Activated naive CD4-positive, alpha-beta T cell treated with anti-CD3 and anti-CD28 coated beads for 36 hours (primary cell): ENCODE results near the gene ASL. TPM values are rescaled to one million over a fixed set of nuclear protein-coding genes. Genes with fewer than 3 reads are reported as not detected.
A peak's percentile ranks its signal among the peaks of the same experiment; 100 is the strongest.
"Not testable (repeated sequence)": the region's sequence is repeated elsewhere in the genome, so short reads cannot be mapped to it uniquely, and the experiment has no call there.

ENCODE experiments used
- CTCF ChIA-PET: fragments of 350-600 bp; sonication (Branson Sonifier 250); formaldehyde crosslinking; loops from one replicate; lab custom pipeline; 2021; ENCODE audit warnings: antibody characterized with exemption; lab: Charles Lee
- DNase-seq: peaks from one replicate; pipeline ENCODE4 v3.0.0-alpha.2; 2020
- H3K27ac Mint-ChIP-seq: one replicate; pipeline ENCODE4 v1.8.0; 2021; ENCODE audit warnings: mild to moderate bottlenecking, mixed read lengths
- H3K27me3 Mint-ChIP-seq: one replicate; pipeline ENCODE4 v1.8.0; 2021; ENCODE audit warnings: low read depth, mixed read lengths
- H3K36me3 Mint-ChIP-seq: one replicate; pipeline ENCODE4 v1.8.0; 2021; ENCODE audit warnings: low read depth, mixed read lengths
- H3K4me1 Mint-ChIP-seq: one replicate; pipeline ENCODE4 v1.8.0; 2021; ENCODE audit warnings: low read depth, mixed read lengths
- H3K4me3 Mint-ChIP-seq: one replicate; pipeline ENCODE4 v1.8.0; 2021; ENCODE audit warnings: mild to moderate bottlenecking, moderate library complexity, mixed read lengths
- H3K9me3 Mint-ChIP-seq: one replicate; pipeline ENCODE4 v1.8.0; 2021; ENCODE audit warnings: mixed read lengths
- intact Hi-C: fragments of 100-400 bp; cut with micrococcal nuclease; formaldehyde crosslinking; loops from one replicate; pipeline ENCODE4 v1.15.1; 2023
- total RNA-seq, 2 experiments: library from RNA; stranded (reverse); gene quantifications; one replicate each; pipeline ENCODE4 v1.2.3, GENCODE V29; 2021

The ASL gene
- total RNA-seq, 2 experiments from 2014 or later: 12.7 to 13.6 TPM

- H3K27me3 Mint-ChIP-seq: no peaks in the 10 kb centered on the region
- no peaks in the 10 kb centered on the region for H3K4me1 Mint-ChIP-seq
- CTCF ChIA-PET: no interaction called here
- H3K4me3 Mint-ChIP-seq: no peak overlapping the region
- H3K9me3 Mint-ChIP-seq: no peaks in the 10 kb centered on the region
- no peak for DNase-seq
- intact Hi-C loops: no loop called here
- H3K36me3 Mint-ChIP-seq: no peaks in the 10 kb centered on the region
- H3K27ac Mint-ChIP-seq: no peak overlapping the region
These were observed 25.2 kb upstream of the ASL start for GRCh38 chr7:66050337-66050957.

DNA sequence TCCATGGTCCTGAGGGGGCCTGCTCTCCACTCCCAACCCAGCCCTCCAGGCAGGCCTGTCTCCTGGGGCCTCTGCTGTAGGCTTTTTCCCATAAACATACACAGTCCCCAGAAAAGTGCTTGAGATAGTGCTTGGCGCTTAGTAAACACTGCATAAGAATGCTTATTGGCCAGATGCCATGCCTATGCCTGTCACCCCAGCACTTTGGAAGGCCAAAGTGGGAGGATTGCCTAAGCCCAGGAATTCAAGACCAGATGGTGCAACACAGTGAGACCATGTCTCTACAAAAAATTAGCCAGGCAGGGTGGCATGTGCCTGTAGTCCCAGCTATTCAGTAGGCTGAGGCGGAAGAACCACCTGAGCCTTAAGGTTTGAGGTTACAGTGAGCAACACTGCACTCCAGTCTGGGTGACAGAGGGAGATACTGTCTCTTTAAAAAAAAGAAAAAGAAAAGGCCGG lies 24.6 kb upstream of the ASL start:
- Mint-ChIP-seq H3K4me3 (no peak overlapping the region), H3K27ac (no peak overlapping the region), H3K4me1 (no peaks in the 10 kb centered on the region), H3K27me3 (no peaks in the 10 kb centered on the region), H3K36me3 (no peaks in the 10 kb centered on the region), H3K9me3 (no peaks in the 10 kb centered on the region)
- no peak for DNase-seq
- intact Hi-C loops: no loop called here
- CTCF ChIA-PET: no interaction called here

- Mint-ChIP-seq H3K27ac (no peak overlapping the region), H3K4me3 (no peak overlapping the region), H3K27me3 (no peaks in the 10 kb centered on the region), H3K9me3 (no peaks in the 10 kb centered on the region), H3K4me1 (no peaks in the 10 kb centered on the region), H3K36me3 (no peaks in the 10 kb centered on the region)
- intact Hi-C loops: no loop called here
- CTCF ChIA-PET: interaction anchor here (0.6 kb wide), 1 partner anchor 10 kb away, joined by 3 read pairs; no protein-coding TSS in a partner anchor
- DNase-seq: no peak
These were observed 23.2 kb upstream of the ASL start for GRCh38 chr7:66052447-66052846.

DNA sequence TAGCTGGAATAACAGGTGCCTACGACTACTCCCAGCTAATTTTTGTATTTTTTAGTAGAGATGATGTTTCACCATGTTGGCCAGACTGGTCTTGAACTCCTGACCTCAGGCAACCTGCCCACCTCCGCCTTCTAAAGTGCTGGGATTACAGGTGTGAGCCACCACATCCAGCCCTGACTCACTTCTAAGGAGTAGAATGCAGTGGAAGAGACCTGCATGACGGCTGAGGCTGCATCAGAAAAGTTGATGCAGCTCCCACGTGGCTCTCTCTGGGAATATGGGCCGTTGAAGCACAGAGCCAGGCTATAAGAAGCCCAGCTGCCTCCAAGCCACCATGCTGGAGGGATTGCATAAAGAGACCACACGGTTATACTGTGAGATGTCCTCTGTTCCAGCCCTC lies 21.6 kb upstream of the ASL start:
- CTCF ChIA-PET: interaction anchor here (0.6 kb wide), 1 partner anchor 247 kb away, joined by 3 read pairs; no protein-coding TSS in a partner anchor
- Mint-ChIP-seq H3K4me3 (no peak overlapping the region), H3K36me3 (no peaks in the 10 kb centered on the region), H3K4me1 (no peaks in the 10 kb centered on the region), H3K27me3 (no peaks in the 10 kb centered on the region), H3K27ac (no peak overlapping the region), H3K9me3 (no peaks in the 10 kb centered on the region)
- no peak for DNase-seq
- intact Hi-C loops: no loop called here

DNA sequence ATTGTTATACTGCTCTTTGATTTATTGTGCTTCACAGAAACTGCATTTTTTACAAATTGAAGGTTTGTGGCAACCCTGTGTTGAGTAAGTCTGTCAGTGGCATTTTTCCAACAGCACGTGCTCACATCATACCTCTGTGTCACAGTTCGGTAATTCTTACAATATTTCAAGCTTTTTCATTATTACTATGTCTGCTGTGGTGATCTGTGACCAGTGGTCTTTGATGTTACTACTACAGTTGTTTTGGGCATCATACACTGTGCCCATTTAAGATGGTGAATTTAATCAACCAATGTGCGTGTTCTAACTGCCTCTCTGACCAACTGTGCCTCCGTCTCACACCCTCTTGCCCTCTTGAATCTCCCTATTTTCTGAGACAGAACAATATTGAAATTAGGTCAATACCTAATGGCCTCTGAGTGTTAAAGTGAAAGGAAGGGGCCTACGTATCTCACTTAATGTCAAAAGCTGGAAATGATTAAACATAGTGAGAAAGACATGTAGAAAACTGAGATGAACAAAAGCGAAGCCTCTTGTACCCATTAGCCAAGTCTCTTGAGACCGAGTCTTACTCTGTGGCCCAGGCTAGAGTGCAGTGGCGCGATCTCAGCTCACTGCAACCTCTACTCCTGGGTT lies 20.2 kb upstream of the ASL start:
- no peak for DNase-seq
- H3K27ac Mint-ChIP-seq: no peak overlapping the region
- H3K9me3 Mint-ChIP-seq: no peaks in the 10 kb centered on the region
- H3K27me3 Mint-ChIP-seq: no peaks in the 10 kb centered on the region
- H3K4me1 Mint-ChIP-seq: no peaks in the 10 kb centered on the region
- intact Hi-C loops: no loop called here
- CTCF ChIA-PET: no interaction called here
- H3K36me3 Mint-ChIP-seq: no peaks in the 10 kb centered on the region
- no peak overlapping the region for H3K4me3 Mint-ChIP-seq

- Mint-ChIP-seq H3K27me3 (no peaks in the 10 kb centered on the region), H3K4me3 (no peak overlapping the region), H3K9me3 (peaks cover 3% of the 10 kb centered on the region), H3K4me1 (no peaks in the 10 kb centered on the region), H3K36me3 (no peaks in the 10 kb centered on the region), H3K27ac (no peak overlapping the region)
- DNase-seq: no peak
- CTCF ChIA-PET: no interaction called here
- intact Hi-C loops: no loop called here
These were observed 14.8 kb upstream of the ASL start for GRCh38 chr7:66060796-66061195.

DNA sequence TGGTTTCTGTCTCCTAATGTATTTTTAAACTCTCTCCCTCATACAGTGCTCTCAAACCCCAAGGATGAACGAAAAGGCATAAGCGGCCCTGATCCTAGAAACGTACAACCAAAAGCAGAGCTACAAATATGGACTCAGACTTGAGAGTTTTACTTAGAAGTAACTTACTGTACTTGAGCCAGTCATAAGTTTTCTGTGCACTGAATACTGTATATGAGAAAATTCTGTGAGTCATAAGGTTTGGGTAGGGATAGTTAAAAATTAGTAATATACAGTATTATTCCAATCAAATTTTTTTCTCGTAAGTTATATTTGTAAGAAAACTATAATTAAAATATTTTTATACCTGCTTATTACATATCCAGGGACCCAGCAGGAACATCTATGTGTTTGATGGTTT lies 5.9 kb upstream of the ASL start:
- Mint-ChIP-seq H3K9me3 (peaks cover 4% of the 10 kb centered on the region), H3K27ac (no peak overlapping the region), H3K27me3 (no peaks in the 10 kb centered on the region), H3K4me3 (no peak overlapping the region), H3K4me1 (no peaks in the 10 kb centered on the region), H3K36me3 (no peaks in the 10 kb centered on the region)
- no peak for DNase-seq
- intact Hi-C loops: no loop called here
- CTCF ChIA-PET: no interaction called here

GRCh38 chr7:66070222-66070621 lies 5.4 kb upstream of the ASL start:
- intact Hi-C loops: no loop called here
- Mint-ChIP-seq H3K27ac (no peak overlapping the region), H3K9me3 (peaks cover 4% of the 10 kb centered on the region), H3K4me3 (no peak overlapping the region), H3K27me3 (no peaks in the 10 kb centered on the region), H3K4me1 (peaks cover under 1% of the 10 kb centered on the region), H3K36me3 (no peaks in the 10 kb centered on the region)
- CTCF ChIA-PET: no interaction called here
- DNase-seq: no peak

GRCh38 chr7:66072208-66072607 lies 3.4 kb upstream of the ASL start:
- intact Hi-C loops: not testable (repeated sequence)
- peaks cover 12% of the 10 kb centered on the region for H3K4me1 Mint-ChIP-seq

DNA sequence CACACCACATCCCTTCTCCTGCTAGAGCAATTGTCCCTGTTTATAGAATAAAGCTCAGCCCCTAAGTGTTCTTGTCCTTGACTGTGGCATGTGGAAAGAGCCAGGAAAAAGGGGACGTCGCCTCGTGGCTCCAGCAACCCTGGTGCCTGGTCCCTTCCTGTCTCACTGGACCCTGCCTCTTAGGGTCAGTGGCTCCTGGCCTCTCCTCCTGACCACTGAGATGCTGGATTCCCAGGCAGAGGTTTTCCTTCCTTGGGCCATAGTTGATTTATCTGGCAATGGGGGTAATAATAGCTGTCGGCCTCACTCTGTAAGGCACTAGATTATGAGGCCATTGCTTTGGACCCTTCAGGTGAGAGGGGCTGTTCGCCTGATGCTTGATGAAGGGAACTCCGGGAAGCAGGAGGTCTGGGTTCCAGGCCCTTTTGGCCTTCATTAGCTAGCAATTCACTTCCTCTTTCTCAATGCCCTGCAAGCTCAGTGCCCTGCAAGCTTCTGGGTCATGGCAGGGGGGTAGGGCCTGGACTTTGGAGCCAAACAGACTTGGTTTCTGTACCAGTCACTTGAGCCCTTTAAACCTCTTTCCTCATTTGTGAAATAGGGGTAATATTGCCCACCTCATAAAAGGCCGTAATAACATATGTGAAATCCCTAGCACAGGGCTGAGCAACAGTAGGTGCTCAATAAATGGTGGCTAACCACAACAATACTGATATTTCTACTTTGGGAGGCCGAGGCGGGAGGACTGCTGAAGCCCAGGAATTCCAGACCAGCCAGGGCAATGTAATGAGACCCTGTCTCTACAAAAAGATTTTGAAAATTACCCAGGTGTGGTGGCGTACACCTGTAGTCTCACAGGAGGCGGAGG lies 1.1 kb downstream of the ASL start:
- Mint-ChIP-seq H3K4me3 (peak overlapping the region; percentile 70), H3K4me1 (peaks cover 12% of the 10 kb centered on the region), H3K36me3 (no peaks in the 10 kb centered on the region), H3K9me3 (no peaks in the 10 kb centered on the region), H3K27ac (no peak overlapping the region), H3K27me3 (no peaks in the 10 kb centered on the region)
- intact Hi-C loops: no loop called here
- CTCF ChIA-PET: interaction anchor here (1.0 kb wide), 1 partner anchor 46 kb away, joined by 3 read pairs; no protein-coding TSS in a partner anchor
- DNase-seq: no peak

More at GRCh38 chr7:66072208-66072607, 3.4 kb upstream of the ASL start:
- not testable (repeated sequence) for H3K27me3 Mint-ChIP-seq, H3K27ac Mint-ChIP-seq, DNase-seq, H3K36me3 Mint-ChIP-seq, H3K4me3 Mint-ChIP-seq, H3K9me3 Mint-ChIP-seq
- CTCF ChIA-PET: interaction anchor here (0.9 kb wide), 1 partner anchor 42 kb away, joined by 6 read pairs; no protein-coding TSS in a partner anchor

- H3K27ac Mint-ChIP-seq: no peak overlapping the region
- intact Hi-C loops: no loop called here
- CTCF ChIA-PET: interaction anchor here (0.5 to 0.7 kb wide), 3 partner anchors 9 to 258 kb away, joined by 3 read pairs; no protein-coding TSS in a partner anchor
- H3K4me3 Mint-ChIP-seq: no peak overlapping the region
- peaks cover 12% of the 10 kb centered on the region for H3K4me1 Mint-ChIP-seq
- H3K36me3 Mint-ChIP-seq: no peaks in the 10 kb centered on the region
- DNase-seq: no peak
- H3K9me3 Mint-ChIP-seq: no peaks in the 10 kb centered on the region
- no peaks in the 10 kb centered on the region for H3K27me3 Mint-ChIP-seq
These were observed 2.4 kb downstream of the ASL start for GRCh38 chr7:66078067-66078466.

DNA sequence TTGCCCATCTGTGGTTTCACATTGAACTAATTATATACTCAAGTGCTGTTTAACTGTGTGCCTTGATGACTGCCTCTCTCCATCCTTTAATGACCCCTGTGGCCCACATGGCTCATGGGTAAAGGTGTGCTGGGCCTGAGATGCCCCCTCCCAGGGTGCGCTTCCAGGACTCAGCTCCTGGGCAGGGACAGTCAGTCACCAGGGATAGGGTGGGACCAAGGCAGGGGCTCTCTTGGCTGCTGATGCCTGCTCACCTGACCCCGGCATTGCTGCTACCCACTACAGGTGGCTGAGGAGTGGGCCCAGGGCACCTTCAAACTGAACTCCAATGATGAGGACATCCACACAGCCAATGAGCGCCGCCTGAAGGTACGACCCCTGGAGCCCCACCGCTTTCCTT lies 6.5 kb downstream of the ASL start:
- H3K27me3 Mint-ChIP-seq: no peaks in the 10 kb centered on the region
- no peaks in the 10 kb centered on the region for H3K9me3 Mint-ChIP-seq
- no peak overlapping the region for H3K27ac Mint-ChIP-seq
- CTCF ChIA-PET: no interaction called here
- no peaks in the 10 kb centered on the region for H3K36me3 Mint-ChIP-seq
- no peak overlapping the region for H3K4me3 Mint-ChIP-seq
- intact Hi-C loops: no loop called here
- H3K4me1 Mint-ChIP-seq: peaks cover 1% of the 10 kb centered on the region
- no peak for DNase-seq
